Upper lobe of left lung (tissue), 6 donors: ENCODE results near the gene RGS8. TPM values are rescaled to one million over a fixed set of nuclear protein-coding genes. Genes with fewer than 3 reads are reported as not detected.

Experiments
- ATAC-seq, 2 donors: fragments of 200-7000 bp; cut with Tn5 transposase; one replicate each; pipeline ENCODE4 v1.9.1; 2022; ENCODE audit warnings: mild to moderate bottlenecking in 2 of 2, moderate library complexity in 2 of 2; ENCODE audit not compliant: low FRiP score in 2 of 2
- DNase-seq, 2 donors: peaks; one replicate each; pipeline ENCODE4 v3.0.0-alpha.2; 2019 to 2020
- H3K27ac ChIP-seq, 4 donors: fragments of 200-600 bp; sonication (generic); one replicate each; pipeline ENCODE4 v1.5.1; 2016 to 2019
- H3K27me3 ChIP-seq, 4 donors: fragments of 200-600 bp; sonication (generic); one replicate each; pipeline ENCODE4 v1.5.1; 2017 to 2019
- H3K36me3 ChIP-seq, 4 donors: fragments of 200-600 bp; sonication (generic); one replicate each; pipeline ENCODE4 v1.5.1; 2016 to 2019
- H3K4me1 ChIP-seq, 4 donors: fragments of 200-600 bp; sonication (generic); one replicate each; pipeline ENCODE4 v1.5.1; 2018 to 2019
- H3K4me3 ChIP-seq, 4 donors: fragments of 200-600 bp; sonication (generic); one replicate each; pipeline ENCODE4 v1.5.1; 2017 to 2019; ENCODE audit warnings: mild to moderate bottlenecking in 2 of 4, moderate library complexity in 1 of 4
- H3K9me3 ChIP-seq, 4 donors: fragments of 200-600 bp; sonication (generic); one replicate each; pipeline ENCODE4 v1.5.1; 2018 to 2019
- CTCF ChIP-seq, 6 experiments: fragments of 450-650 bp in 4 of 6; fragments of 200-600 bp in 2 of 6; sonication (generic) in 2 of 6; IDR thresholded peaks; one replicate each; pipeline ENCODE4 v1.5.1; 2016 to 2019; ENCODE audit warnings: antibody characterized with exemption in 6 of 6
- EP300 ChIP-seq, 4 donors: sonication (generic); formaldehyde crosslinking; IDR thresholded peaks; one replicate each; pipeline ENCODE4 v1.5.1; 2017; ENCODE audit warnings: antibody characterized with exemption in 4 of 4, control low read depth in 2 of 4
- POLR2A ChIP-seq, 4 donors: fragments of 450-650 bp; IDR thresholded peaks; one replicate each; pipeline ENCODE4 v1.5.1; 2016 to 2017; ENCODE audit warnings: antibody characterized with exemption in 4 of 4, mild to moderate bottlenecking in 2 of 4
- POLR2AphosphoS5 ChIP-seq, 2 donors: sonication (generic); formaldehyde crosslinking; IDR thresholded peaks; one replicate each; pipeline ENCODE4 v1.5.1; 2017; ENCODE audit warnings: antibody characterized with exemption in 2 of 2
- WGBS, 2 donors: methylation state at CpG; one replicate each; pipeline ENCODE4 v1.1.5; 2017 to 2018; 5-methylcytosine and 5-hydroxymethylcytosine counted together
- total RNA-seq, 6 donors: library from RNA; depleted of rRNA in 4 of 6; stranded (reverse); fragments of >200 nt in 4 of 6; gene quantifications; one replicate each; pipeline versions ENCODE4 v1.1.0 to v1.2.1, GENCODE V29; 2016 to 2021
- donor health status: DM: no; HTN: no; CAD: no; lungs with moderate emphysema.
- donor health status: DM: no; HTN: yes; CAD: no; lungs with severe emphysema.

Gene RGS8
- total RNA-seq, 6 donors from 2014 or later = 0.20 TPM; not detected in 5

GRCh38 chr1:182718311-182718710 is 33.9 kb upstream of the RGS8 start:
- 82 to 94% methylated on average over 2 of the region's 2 CpGs for WGBS, 2 donors
- no peaks in the 10 kb centered on the region for H3K9me3 ChIP-seq
- no peak overlapping the region for H3K4me3 ChIP-seq
- no peak overlapping the region for H3K27ac ChIP-seq
- TF ChIP-seq POLR2AphosphoS5 (IDR thresholded peaks at IDR 0.05) (no peak), EP300 (IDR thresholded peaks at IDR 0.05) (no peak), POLR2A (IDR thresholded peaks at IDR 0.05) (no peak), CTCF (IDR thresholded peaks at IDR 0.05) (no peak)
- no peaks in the 10 kb centered on the region for H3K27me3 ChIP-seq
- H3K4me1 ChIP-seq = no peaks in the 10 kb centered on the region
- DNase-seq (no peak), ATAC-seq (no peak)
- no peaks in the 10 kb centered on the region for H3K36me3 ChIP-seq

GRCh38 chr1:182716740-182717720 is 32.6 kb upstream of the RGS8 start:
- Histone ChIP-seq H3K27ac (no peak overlapping the region), H3K27me3 (no peaks in the 10 kb centered on the region), H3K4me3 (no peak overlapping the region), H3K4me1 (no peaks in the 10 kb centered on the region), H3K36me3 (no peaks in the 10 kb centered on the region), H3K9me3 (no peaks in the 10 kb centered on the region)
- DNase-seq (no peak), ATAC-seq (no peak)
- TF ChIP-seq CTCF (IDR thresholded peaks at IDR 0.05) (no peak), POLR2A (IDR thresholded peaks at IDR 0.05) (no peak), POLR2AphosphoS5 (IDR thresholded peaks at IDR 0.05) (no peak)
- 51 to 78% methylated on average over 4 of the region's 4 CpGs for WGBS, 2 donors

GRCh38 chr1:182715531-182715930 is 31.1 kb upstream of the RGS8 start:
- Histone ChIP-seq H3K27ac (no peak overlapping the region), H3K9me3 (no peaks in the 10 kb centered on the region), H3K36me3 (no peaks in the 10 kb centered on the region), H3K4me3 (no peak overlapping the region), H3K4me1 (no peaks in the 10 kb centered on the region), H3K27me3 (no peaks in the 10 kb centered on the region)
- DNase-seq (no peak), ATAC-seq (no peak)
- TF ChIP-seq POLR2A (IDR thresholded peaks at IDR 0.05) (no peak), POLR2AphosphoS5 (IDR thresholded peaks at IDR 0.05) (no peak), EP300 (IDR thresholded peaks at IDR 0.05) (no peak), CTCF (IDR thresholded peaks at IDR 0.05) (no peak)
- WGBS, 2 donors = 69 to 100% methylated on average over 1 to 2 of the region's 2 CpGs

- 46 to 79% methylated on average over 2 of the region's 2 CpGs for WGBS, 2 donors
- TF ChIP-seq CTCF (IDR thresholded peaks at IDR 0.05) (no peak), POLR2A (IDR thresholded peaks at IDR 0.05) (no peak), EP300 (IDR thresholded peaks at IDR 0.05) (no peak), POLR2AphosphoS5 (IDR thresholded peaks at IDR 0.05) (no peak)
- H3K9me3 ChIP-seq = no peaks in the 10 kb centered on the region
- ATAC-seq (no peak), DNase-seq (no peak)
- no peak overlapping the region for H3K4me3 ChIP-seq
- no peaks in the 10 kb centered on the region for H3K4me1 ChIP-seq
- H3K27ac ChIP-seq = no peak overlapping the region
- H3K36me3 ChIP-seq = no peaks in the 10 kb centered on the region
- no peaks in the 10 kb centered on the region for H3K27me3 ChIP-seq
Measured at GRCh38 chr1:182714546-182714945, 30.2 kb upstream of the RGS8 start.
